Body of pancreas (tissue), 4 donors: ENCODE results near the gene ACER1.

ENCODE experiments used
- POLR2A ChIP-seq, 3 donors: fragments of 450-650 bp; IDR thresholded peaks; one replicate each; pipeline ENCODE4 v1.6.1; 2016; ENCODE audit warnings: antibody characterized with exemption in 3 of 3, mild to moderate bottlenecking in 2 of 3
- TF ChIP-seq, protein P1 (sequence below), 7 experiments: fragments of 450-650 bp in 4 of 7; fragments of 200-600 bp in 3 of 7; sonication (generic) in 3 of 7; IDR thresholded peaks; one replicate each; pipeline ENCODE4 v1.5.1; 2016 to 2019; ENCODE audit warnings: antibody characterized with exemption in 7 of 7

DNA sequence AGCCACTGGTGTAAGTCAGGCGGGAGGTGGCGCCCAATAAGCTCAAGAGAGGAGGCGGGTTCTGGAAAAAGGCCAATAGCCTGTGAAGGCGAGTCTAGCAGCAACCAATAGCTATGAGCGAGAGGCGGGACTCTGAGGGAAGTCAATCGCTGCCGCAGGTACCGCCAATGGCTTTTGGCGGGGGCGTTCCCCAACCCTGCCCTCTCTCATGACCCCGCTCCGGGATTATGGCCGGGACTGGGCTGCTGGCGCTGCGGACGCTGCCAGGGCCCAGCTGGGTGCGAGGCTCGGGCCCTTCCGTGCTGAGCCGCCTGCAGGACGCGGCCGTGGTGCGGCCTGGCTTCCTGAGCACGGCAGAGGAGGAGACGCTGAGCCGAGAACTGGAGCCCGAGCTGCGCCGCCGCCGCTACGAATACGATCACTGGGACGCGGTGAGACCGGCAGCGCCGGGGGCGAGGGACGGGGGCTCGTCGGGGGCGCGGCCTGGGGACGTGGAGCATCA, 39.2 kb upstream of the ACER1 start, which contains the start of gene ALKBH7:
- TF ChIP-seq, protein P1, sequence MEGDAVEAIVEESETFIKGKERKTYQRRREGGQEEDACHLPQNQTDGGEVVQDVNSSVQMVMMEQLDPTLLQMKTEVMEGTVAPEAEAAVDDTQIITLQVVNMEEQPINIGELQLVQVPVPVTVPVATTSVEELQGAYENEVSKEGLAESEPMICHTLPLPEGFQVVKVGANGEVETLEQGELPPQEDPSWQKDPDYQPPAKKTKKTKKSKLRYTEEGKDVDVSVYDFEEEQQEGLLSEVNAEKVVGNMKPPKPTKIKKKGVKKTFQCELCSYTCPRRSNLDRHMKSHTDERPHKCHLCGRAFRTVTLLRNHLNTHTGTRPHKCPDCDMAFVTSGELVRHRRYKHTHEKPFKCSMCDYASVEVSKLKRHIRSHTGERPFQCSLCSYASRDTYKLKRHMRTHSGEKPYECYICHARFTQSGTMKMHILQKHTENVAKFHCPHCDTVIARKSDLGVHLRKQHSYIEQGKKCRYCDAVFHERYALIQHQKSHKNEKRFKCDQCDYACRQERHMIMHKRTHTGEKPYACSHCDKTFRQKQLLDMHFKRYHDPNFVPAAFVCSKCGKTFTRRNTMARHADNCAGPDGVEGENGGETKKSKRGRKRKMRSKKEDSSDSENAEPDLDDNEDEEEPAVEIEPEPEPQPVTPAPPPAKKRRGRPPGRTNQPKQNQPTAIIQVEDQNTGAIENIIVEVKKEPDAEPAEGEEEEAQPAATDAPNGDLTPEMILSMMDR (IDR thresholded peaks at IDR 0.05) = peak in 1 of 7 experiments; percentile 8
- TF ChIP-seq POLR2A (IDR thresholded peaks at IDR 0.05) = peak; percentile 48 to 72 (median 71)
